NAMALWA (cell line): ENCODE measurements around the gene BID.
A peak's percentile ranks its signal among the peaks of the same experiment; 100 is the strongest.
"Not testable (repeated sequence)": the region's sequence is repeated elsewhere in the genome, so short reads cannot be mapped to it uniquely, and the experiment has no call there.

Source experiments
- DNase-seq: peaks from one replicate; pipeline ENCODE4 v3.0.0-alpha.2; 2015; ENCODE audit warnings: low spot score

BID gene

GRCh38 chr22:17769716-17770082 is 4.6 kb downstream of the BID start:
- DNase-seq = no peak

- no peak for DNase-seq
These were observed 5.1 kb downstream of the BID start for GRCh38 chr22:17769013-17769715.

GRCh38 chr22:17767233-17768065 is 6.8 kb downstream of the BID start:
- DNase-seq = no peak

GRCh38 chr22:17764852-17765251 is 9.4 kb downstream of the BID start:
- DNase-seq = not testable (repeated sequence)

GRCh38 chr22:17764036-17764435 is 10.2 kb downstream of the BID start:
- DNase-seq = no peak

GRCh38 chr22:17763442-17763841 is 10.8 kb downstream of the BID start:
- not testable (repeated sequence) for DNase-seq

DNA sequence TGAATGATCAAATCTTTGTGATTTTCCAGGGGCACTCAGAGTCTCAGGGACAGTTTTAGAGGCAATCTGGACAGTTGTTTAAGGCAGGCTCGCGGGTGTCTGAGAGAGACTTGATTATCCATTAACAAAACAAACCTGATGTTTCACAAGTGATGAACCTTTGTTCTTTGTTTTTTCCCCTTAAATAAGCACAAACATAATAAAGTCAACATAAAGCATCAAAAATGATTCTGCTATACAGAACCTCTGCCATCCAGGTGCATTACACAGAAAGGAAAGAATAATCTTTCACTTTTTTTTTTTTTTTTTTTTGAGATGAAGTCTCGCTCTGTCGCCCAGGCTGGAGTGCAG is 13.2 kb downstream of the BID start:
- no peak for DNase-seq

DNA sequence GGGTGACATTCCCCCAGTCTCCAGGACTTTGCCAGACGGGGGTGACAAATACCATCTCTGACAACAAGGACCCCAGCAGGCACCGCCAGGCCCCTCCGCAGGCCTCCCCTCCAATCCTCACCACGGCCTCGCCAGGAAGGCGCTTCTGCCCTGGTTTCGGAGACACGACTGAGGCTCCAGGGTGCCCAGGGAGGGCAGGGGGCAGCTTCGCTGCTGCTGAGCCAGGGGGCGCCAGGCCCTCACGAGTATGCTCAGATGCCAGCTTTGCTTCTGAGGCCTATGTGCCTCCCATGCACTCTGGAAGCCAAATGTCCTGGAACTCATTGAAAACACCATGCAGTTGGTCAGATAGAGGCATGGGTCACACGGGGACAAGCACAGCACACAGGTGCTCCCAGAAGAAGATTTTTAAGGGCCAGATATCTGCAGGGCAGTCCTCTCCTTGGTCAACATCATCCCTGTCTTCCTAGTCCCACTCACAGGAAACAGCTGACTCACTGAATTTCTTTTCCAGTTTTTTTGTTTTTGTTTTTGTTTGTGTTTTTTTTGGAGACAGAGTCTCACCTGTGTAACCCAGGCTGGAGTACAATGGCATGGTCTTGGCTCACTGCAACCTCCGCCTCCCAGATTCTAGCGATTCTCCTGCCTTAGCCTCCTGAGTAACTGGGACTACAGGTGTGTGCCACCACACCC is 19.9 kb downstream of the BID start:
- DNase-seq = no peak

- no peak for DNase-seq
These were observed 20.8 kb downstream of the BID start for GRCh38 chr22:17753401-17753989.

DNA sequence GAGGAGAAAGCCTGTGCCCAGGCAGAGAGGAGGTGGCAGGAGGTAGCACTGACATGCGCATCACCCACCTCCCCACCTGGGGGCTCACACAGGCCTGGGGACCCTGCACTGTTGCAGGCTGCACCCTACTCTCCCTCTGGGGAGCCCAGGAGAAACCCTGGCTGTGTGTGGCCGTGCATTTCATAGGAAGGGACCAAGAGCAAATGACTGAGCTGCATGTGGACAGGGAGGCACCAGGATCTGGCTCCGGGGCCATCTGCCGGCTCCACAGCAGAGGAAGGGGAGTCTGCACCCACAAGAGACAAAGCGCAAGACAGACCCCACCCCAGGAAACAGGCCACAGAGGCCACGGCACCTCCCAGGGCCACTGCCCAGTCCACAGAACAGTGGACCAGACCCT is 22.7 kb downstream of the BID start:
- no peak for DNase-seq

DNA sequence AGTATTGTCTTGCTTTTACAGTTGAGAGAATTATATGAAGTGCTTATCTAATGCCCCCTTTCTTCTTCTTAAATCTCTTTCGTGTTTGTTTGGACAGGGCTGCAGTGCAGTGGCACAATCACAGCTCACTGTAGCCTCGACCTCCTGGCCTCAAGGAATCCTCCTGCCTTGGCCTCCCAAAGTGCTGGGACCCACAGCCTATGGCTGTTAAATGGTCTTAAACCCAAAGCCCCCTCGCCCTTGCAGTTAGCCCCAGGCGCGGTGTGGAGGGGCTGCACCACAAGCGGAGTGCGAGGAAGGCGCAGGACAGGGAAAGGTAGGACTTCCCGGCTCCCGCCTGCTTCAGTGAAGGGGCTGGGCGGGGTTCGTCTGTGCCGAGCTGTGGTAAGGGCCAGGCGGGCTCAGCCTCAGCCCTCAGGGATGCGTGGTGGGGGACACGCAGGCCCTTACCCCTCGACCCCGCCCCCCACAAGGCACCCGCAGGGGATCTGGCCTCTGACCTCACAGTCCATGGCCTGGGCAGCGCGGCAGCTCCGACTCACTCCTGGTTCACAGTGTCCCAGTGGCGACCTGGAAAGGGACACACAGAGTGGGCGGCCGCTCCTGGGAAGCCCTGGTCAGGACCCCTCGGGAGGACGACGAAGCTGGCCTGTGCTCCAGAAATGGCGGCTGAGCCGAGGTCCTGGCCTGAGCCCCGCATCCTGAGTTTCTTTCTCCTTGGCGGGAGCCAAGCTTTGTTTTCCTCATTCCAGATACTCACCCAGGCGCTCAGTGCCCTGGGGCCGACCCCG is 24.5 kb downstream of the BID start:
- no peak for DNase-seq

DNA sequence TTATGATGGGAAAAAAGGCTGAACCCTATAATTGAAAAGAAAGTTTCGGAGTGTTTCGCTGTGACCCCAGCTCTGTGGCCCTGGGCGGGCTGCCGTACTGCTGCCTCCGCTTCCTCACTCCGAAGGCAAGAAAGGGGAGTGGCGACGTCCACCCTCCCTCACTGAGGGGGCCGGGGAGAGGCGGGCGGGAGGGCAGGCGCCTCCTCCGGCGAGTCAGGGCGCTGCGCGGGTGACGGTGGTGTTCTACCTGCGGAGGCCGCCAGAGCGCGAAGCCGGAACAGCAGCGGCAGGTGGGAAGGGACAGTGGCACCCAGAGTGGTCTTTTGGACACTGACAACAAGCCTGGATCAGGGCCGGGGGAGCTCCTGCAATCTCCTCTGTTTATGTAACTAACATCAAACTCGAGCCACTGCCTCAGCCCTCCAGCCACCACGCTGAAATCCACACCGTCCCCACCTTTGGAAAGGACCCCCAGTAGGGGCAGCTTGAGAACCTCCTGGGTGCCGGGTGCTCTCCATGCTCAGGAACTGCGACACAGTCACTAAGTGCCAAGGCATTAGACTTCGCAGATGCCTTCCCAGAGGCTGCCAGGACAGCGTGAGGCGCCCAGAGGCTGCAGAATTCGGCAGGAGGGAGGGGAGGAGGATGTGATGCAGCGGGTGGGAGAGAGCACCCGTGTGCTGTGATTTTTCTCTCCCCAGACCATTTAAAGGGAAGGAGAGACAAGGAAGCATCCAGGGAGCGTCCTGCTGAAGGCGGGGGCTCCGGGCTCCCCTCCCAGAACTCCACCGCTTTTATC is 25.5 kb downstream of the BID start:
- no peak for DNase-seq

GRCh38 chr22:17746916-17747315 is 27.4 kb downstream of the BID start:
- no peak for DNase-seq

- no peak for DNase-seq
These were observed 29.8 kb downstream of the BID start for GRCh38 chr22:17744430-17744829.

DNA sequence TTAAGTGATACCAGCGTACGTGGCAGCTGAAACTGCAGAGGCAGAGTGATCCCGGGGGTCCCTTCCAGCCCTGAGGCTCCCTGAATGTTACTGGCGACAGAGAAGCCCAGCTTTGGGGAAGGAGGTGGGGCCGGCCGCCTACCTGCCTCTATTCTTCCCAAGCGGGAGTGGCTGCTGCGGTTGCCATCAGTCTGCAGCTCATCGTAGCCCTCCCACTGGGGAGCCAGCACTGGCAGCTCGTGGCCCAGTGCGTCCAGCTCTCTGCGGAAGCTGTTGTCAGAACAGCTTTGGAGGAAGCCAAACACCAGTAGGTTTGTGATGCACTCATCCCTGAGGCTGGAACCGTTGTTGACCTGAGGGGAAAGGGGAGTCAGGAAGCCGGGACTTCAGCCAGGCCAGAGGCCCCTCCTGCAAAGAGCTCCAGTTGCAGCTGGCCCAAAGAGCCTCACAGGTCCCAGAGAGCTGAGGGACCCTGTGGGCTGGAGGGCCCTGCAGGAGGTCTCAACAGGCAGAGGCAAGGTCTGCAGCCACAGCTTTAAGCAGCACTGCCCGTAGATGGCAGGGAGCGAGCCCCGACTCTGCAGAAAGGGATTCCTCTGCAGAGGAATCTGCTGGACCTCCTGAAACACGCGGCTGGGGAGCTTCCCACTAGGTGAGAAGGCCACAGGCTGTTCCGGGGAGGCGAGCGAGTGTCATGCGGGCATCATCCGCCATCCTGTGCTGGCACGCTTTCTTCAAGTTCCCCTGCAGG is 30.4 kb downstream of the BID start:
- no peak for DNase-seq

DNA sequence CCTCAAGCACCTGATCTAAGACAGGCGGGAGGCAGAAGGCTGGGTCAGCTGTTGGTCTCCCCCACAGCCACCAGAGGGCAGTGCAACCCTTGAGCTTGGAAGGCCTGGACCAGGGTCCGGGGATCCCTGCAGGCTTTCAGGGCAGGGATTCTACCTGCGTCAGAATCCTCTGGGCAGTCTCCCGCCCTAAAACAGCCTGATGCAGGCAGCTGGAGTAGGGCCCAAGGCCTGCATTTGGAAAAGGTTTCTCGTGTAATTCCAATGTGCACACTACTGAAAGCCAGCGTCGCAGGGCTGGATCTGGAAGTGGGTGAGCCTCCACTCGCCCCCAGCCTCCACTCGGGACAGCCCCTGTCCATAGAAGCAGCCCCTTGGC is 31.8 kb downstream of the BID start:
- peak; percentile 80 for DNase-seq

- no peak for DNase-seq
These were observed 32.3 kb downstream of the BID start for GRCh38 chr22:17741866-17742526.

GRCh38 chr22:17739196-17739975 is 34.9 kb downstream of the BID start:
- DNase-seq = no peak
